Mesenchymal stem cell (in vitro differentiated cells and primary cell): ENCODE data around the gene RAET1G.
"Not testable (repeated sequence)": the region's sequence is repeated elsewhere in the genome, so short reads cannot be mapped to it uniquely, and the experiment has no call there.

Experiments used
- DNase-seq: peaks from one replicate; pipeline ENCODE4 v3.0.0-alpha.2; 2013
- H2AFZ ChIP-seq: one replicate; pipeline ENCODE4 v1.6.1; 2013; ENCODE audit warnings: low read depth, mild to moderate bottlenecking, control low read depth, inconsistent platforms, low read length, moderate library complexity
- H2AK5ac ChIP-seq: 2 replicates; pipeline ENCODE4 v1.6.1; 2013; ENCODE audit warnings: low read length, moderate library complexity, mild to moderate bottlenecking, inconsistent platforms; ENCODE audit not compliant: severe bottlenecking
- H2BK120ac ChIP-seq: one replicate; pipeline ENCODE4 v1.6.1; 2013; ENCODE audit warnings: low read depth, mild to moderate bottlenecking, inconsistent platforms, low read length, moderate library complexity
- H2BK12ac ChIP-seq, 2 experiments: one replicate each; pipeline ENCODE4 v1.6.1; 2013; ENCODE audit warnings: inconsistent platforms in 2 of 2, low read length in 2 of 2, mild to moderate bottlenecking in 2 of 2, moderate library complexity in 2 of 2, control low read depth in 1 of 2
- H2BK15ac ChIP-seq: one replicate; pipeline ENCODE4 v1.6.1; 2013; ENCODE audit warnings: mild to moderate bottlenecking, low read depth, inconsistent platforms; ENCODE audit not compliant: poor library complexity, severe bottlenecking
- H2BK5ac ChIP-seq: 2 replicates; pipeline ENCODE4 v1.6.1; 2013; ENCODE audit warnings: low read depth, mild to moderate bottlenecking, low read length, control low read depth, inconsistent platforms; ENCODE audit not compliant: poor library complexity, severe bottlenecking
- H3K14ac ChIP-seq, 2 experiments: one replicate each; pipeline ENCODE4 v1.6.1; 2013; ENCODE audit warnings: inconsistent platforms in 2 of 2, low read length in 2 of 2, control low read depth in 1 of 2, mild to moderate bottlenecking in 1 of 2, moderate library complexity in 1 of 2
- H3K18ac ChIP-seq, 2 experiments: one replicate each; pipeline ENCODE4 v1.6.1; 2013; ENCODE audit warnings: inconsistent platforms in 2 of 2, low read length in 2 of 2, control low read depth in 1 of 2, low read depth in 1 of 2, mild to moderate bottlenecking in 1 of 2
- H3K23ac ChIP-seq, 2 experiments: one replicate each; pipeline ENCODE4 v1.6.1; 2013; ENCODE audit warnings: inconsistent platforms in 2 of 2, low read length in 2 of 2, mild to moderate bottlenecking in 2 of 2, moderate library complexity in 2 of 2, control low read depth in 1 of 2
- H3K27ac ChIP-seq: 2 replicates; pipeline ENCODE4 v1.5.1; 2013; ENCODE audit warnings: mild to moderate bottlenecking, moderate library complexity, low read length, control low read depth, inconsistent platforms; ENCODE audit not compliant: poor library complexity, severe bottlenecking
- H3K27me3 ChIP-seq, 2 experiments: 2 replicates each; pipeline versions ENCODE4 v1.6.1 to v1.7.0; 2013; ENCODE audit warnings: low read length in 2 of 2, mild to moderate bottlenecking in 2 of 2, moderate library complexity in 2 of 2, control low read depth in 1 of 2, inconsistent platforms in 1 of 2; ENCODE audit not compliant: control insufficient read depth in 1 of 2, insufficient read depth in 1 of 2
- H3K36me3 ChIP-seq, 2 experiments: 2 replicates each; pipeline versions ENCODE4 v1.6.1 to v1.7.0; 2013; ENCODE audit warnings: low read length in 2 of 2, control low read depth in 1 of 2, inconsistent platforms in 1 of 2, low read depth in 1 of 2, mild to moderate bottlenecking in 1 of 2; ENCODE audit not compliant: insufficient read depth in 2 of 2, control insufficient read depth in 1 of 2
- H3K4ac ChIP-seq, 2 experiments: one replicate each; pipeline ENCODE4 v1.6.1; 2013; ENCODE audit warnings: inconsistent platforms in 2 of 2, low read length in 2 of 2, mild to moderate bottlenecking in 2 of 2, moderate library complexity in 2 of 2, control low read depth in 1 of 2, low read depth in 1 of 2
- H3K4me1 ChIP-seq: 2 replicates; pipeline ENCODE4 v1.6.1; 2013; ENCODE audit warnings: low read depth, low read length, control low read depth; ENCODE audit not compliant: control insufficient read depth, insufficient read depth
- H3K4me2 ChIP-seq: 2 replicates; pipeline ENCODE4 v1.6.1; 2013; ENCODE audit warnings: low read length, mild to moderate bottlenecking, inconsistent platforms; ENCODE audit not compliant: poor library complexity, severe bottlenecking
- H3K4me3 ChIP-seq, 2 experiments: 2 replicates each; pipeline versions ENCODE4 v1.5.1 to v1.7.0; 2013; ENCODE audit warnings: low read length in 2 of 2, mild to moderate bottlenecking in 2 of 2, control low read depth in 1 of 2, low read depth in 1 of 2; ENCODE audit not compliant: insufficient read depth in 1 of 2
- H3K79me1 ChIP-seq: replicated peaks from 2 replicates; pipeline ENCODE4 v1.6.1; 2013; ENCODE audit warnings: mild to moderate bottlenecking, control low read depth, low read length, inconsistent platforms; ENCODE audit not compliant: poor library complexity, severe bottlenecking
- H3K9ac ChIP-seq: 2 replicates; pipeline ENCODE4 v1.7.0; 2013; ENCODE audit warnings: mild to moderate bottlenecking, low read length, moderate library complexity
- H3K9me3 ChIP-seq: 2 replicates; pipeline ENCODE4 v1.7.0; 2013; ENCODE audit warnings: mild to moderate bottlenecking, low read length; ENCODE audit not compliant: control insufficient read depth
- H4K8ac ChIP-seq: one replicate; pipeline ENCODE4 v1.6.1; 2013; ENCODE audit warnings: inconsistent platforms, mild to moderate bottlenecking, low read length, moderate library complexity
- H4K91ac ChIP-seq: one replicate; pipeline ENCODE4 v1.6.1; 2013; ENCODE audit warnings: mild to moderate bottlenecking, low read length, inconsistent platforms
- WGBS: methylation state at CpG from one replicate; pipeline ENCODE4 v1.1.7; 2013; ENCODE audit warnings: mixed read lengths; 5-methylcytosine and 5-hydroxymethylcytosine counted together

The RAET1G gene

DNA sequence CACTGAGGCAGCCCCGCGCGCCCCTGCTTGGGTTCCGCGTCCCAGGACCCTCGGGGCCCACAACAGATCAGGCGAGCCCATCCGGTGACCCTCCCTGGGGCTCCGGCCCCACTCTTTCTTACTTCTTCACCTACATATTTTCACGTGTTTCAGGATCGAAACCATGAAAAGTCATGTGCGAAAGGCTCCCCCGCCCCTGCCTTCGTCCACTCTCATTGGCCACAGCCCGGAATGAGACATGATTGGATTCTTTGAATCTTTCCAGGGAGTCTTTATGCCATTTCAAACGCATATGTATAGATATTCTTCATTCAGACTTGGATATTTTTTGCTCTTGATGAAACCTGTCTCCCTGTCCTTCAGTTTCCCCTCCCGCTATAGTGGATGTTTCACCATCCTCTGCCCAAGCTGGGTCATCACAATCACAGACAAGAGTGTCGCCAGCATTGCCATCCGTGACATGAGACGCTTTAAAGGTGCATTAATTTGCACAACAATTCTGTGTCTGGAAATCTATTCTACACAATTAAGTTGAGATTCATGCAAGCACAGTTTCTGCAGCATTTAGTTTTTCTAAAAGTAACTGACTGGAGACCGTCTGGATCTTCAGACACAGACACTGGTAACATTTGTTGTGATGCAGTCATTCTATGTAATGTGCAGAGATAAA lies 32.2 kb upstream of the RAET1G start:
- not testable (repeated sequence) for H3K14ac ChIP-seq, H2BK15ac ChIP-seq, H3K27ac ChIP-seq, H3K4me1 ChIP-seq, H3K4me3 ChIP-seq, H2AFZ ChIP-seq, H3K9ac ChIP-seq, H2BK5ac ChIP-seq, H3K18ac ChIP-seq, H3K4me2 ChIP-seq, H4K91ac ChIP-seq, DNase-seq, H2BK120ac ChIP-seq, H3K4ac ChIP-seq, H4K8ac ChIP-seq, H2BK12ac ChIP-seq, H3K9me3 ChIP-seq, H3K23ac ChIP-seq, H2AK5ac ChIP-seq, H3K36me3 ChIP-seq, H3K79me1 ChIP-seq
- H3K27me3 ChIP-seq: peaks cover 64 to 91% of the 10 kb centered on the region in 2 experiments
- 18% methylated on average over 9 of the region's 21 CpGs for whole genome bisulfite sequencing

DNA sequence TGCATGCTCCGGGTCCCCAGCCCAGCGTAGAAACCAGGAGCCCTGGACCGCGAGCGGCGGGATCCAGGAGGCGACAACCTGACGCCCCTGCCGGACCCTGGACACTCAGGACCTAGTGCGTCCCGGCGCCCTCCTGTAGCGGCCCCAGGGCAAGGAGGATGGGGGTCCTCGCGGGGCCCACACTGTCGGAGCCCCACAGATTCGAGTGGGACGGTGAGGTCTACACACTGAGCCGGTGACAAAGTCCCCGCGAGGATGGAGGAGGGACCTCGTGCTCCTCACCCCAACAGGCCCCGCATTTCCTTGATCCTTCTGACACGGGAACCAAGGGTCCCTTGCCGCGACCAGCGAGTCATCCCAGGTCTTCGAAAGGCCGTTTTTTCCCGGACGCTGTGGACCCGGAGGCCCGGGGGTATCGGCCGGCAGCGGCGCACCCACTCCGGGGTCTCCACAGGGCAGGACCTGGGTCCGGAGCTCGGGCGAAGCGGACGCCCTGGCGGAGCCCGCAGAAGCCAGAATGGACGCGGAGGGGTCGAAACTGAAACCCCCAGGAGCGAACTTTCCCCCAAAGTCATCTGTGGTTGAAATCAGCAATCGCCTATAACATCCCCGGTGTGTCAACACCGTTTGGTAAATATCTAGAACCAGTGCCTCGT lies 31.5 kb upstream of the RAET1G start:
- H3K4me1 ChIP-seq, H2AFZ ChIP-seq, H2AK5ac ChIP-seq, H2BK15ac ChIP-seq, H3K14ac ChIP-seq, H4K91ac ChIP-seq, H3K9me3 ChIP-seq, H3K4ac ChIP-seq, H2BK120ac ChIP-seq, H3K36me3 ChIP-seq, H3K27ac ChIP-seq, H3K4me2 ChIP-seq, DNase-seq, H2BK5ac ChIP-seq, H3K4me3 ChIP-seq, H3K18ac ChIP-seq, H4K8ac ChIP-seq, H2BK12ac ChIP-seq, H3K23ac ChIP-seq, H3K79me1 ChIP-seq, H3K9ac ChIP-seq: not testable (repeated sequence)
- peaks cover 65 to 89% of the 10 kb centered on the region in 2 experiments for H3K27me3 ChIP-seq
- WGBS: 13% methylated on average over 14 of the region's 53 CpGs

DNA sequence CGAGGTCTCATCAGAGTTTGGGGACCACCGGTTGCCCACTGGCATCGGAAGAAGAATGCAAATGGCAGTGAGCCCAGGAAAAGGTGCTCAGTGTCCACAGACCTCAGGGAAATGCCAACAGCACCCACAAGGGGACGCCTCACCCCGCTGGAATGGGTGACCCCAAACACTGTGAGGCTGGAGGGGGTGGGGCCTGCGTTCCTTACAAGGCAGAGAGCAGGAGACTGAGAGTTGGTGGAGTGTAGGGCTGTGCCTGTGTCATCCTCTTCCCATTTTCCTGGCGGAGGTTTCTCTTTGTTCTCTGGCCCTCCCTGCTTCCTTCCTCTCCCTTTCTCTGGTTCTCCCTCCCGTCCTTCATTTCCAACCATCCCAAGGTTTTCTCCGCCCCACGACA lies 31.0 kb upstream of the RAET1G start:
- H2BK12ac ChIP-seq, H4K8ac ChIP-seq, H3K9ac ChIP-seq, H2AK5ac ChIP-seq, H3K4ac ChIP-seq, H3K23ac ChIP-seq, H3K4me3 ChIP-seq, H2BK5ac ChIP-seq, H3K36me3 ChIP-seq, H3K4me2 ChIP-seq, H2AFZ ChIP-seq, H2BK120ac ChIP-seq, H3K9me3 ChIP-seq, H2BK15ac ChIP-seq, H4K91ac ChIP-seq, DNase-seq, H3K79me1 ChIP-seq, H3K18ac ChIP-seq, H3K4me1 ChIP-seq, H3K27ac ChIP-seq, H3K14ac ChIP-seq: not testable (repeated sequence)
- peaks cover 59 to 87% of the 10 kb centered on the region in 2 experiments for H3K27me3 ChIP-seq
- no CpG with 5 or more reads among the region's 10 CpGs for WGBS

DNA sequence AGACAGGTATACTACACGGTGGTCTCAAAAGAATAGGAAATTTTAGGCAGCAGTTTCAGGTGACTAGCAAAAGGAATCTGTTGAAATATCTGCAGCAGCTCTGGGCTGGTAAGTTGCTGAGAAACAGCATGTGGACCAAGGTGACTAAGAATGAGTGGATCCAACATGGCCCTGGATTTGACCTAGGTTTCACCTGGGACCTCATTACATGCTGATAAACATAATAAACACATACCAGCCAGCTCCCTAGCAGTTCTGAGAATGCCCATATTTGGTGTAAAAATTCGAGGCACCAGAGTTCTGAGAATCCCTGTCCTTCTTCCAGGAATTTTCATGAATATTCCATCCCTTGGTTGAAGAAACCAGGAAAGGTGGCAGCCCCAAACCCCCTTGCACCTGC lies 30.5 kb upstream of the RAET1G start:
- H2AK5ac ChIP-seq, H3K9ac ChIP-seq, H3K4ac ChIP-seq, H2AFZ ChIP-seq, H3K4me1 ChIP-seq, H3K79me1 ChIP-seq, H3K36me3 ChIP-seq, H3K4me2 ChIP-seq, H3K4me3 ChIP-seq, H3K18ac ChIP-seq, H3K27ac ChIP-seq, H2BK15ac ChIP-seq, H2BK5ac ChIP-seq, H3K23ac ChIP-seq, H2BK120ac ChIP-seq, H3K9me3 ChIP-seq, H3K14ac ChIP-seq, DNase-seq, H4K8ac ChIP-seq, H4K91ac ChIP-seq, H2BK12ac ChIP-seq: not testable (repeated sequence)
- WGBS: 54% methylated on average over 2 of the region's 2 CpGs
- H3K27me3 ChIP-seq: peaks cover 59 to 84% of the 10 kb centered on the region in 2 experiments
